ENCODE measurements around the gene SLC7A5.
"Not testable (repeated sequence)": the region's sequence is repeated elsewhere in the genome, so short reads cannot be mapped to it uniquely, and the experiment has no call there.

The SLC7A5 gene

DNA sequence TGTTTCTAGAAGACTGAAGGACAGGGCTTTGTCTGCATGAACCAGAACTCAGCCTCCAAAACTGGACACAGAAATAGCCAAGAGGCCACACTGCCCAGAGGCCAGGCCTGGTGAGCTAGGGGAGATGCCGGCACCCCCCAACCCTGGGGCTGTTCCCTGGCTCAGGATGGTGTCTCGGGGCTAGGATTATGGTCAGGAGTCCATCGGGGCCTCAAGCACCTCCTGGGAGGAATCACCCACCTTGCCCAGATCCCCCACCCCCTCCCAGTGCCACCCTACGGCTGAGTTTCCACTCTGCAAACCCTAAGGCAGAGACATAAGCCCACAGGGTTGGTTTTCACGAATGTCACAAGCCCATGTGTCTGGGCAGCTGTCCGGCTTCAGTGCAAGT, 37.2 kb downstream of the SLC7A5 start:
- DNase-seq = no peak

DNA sequence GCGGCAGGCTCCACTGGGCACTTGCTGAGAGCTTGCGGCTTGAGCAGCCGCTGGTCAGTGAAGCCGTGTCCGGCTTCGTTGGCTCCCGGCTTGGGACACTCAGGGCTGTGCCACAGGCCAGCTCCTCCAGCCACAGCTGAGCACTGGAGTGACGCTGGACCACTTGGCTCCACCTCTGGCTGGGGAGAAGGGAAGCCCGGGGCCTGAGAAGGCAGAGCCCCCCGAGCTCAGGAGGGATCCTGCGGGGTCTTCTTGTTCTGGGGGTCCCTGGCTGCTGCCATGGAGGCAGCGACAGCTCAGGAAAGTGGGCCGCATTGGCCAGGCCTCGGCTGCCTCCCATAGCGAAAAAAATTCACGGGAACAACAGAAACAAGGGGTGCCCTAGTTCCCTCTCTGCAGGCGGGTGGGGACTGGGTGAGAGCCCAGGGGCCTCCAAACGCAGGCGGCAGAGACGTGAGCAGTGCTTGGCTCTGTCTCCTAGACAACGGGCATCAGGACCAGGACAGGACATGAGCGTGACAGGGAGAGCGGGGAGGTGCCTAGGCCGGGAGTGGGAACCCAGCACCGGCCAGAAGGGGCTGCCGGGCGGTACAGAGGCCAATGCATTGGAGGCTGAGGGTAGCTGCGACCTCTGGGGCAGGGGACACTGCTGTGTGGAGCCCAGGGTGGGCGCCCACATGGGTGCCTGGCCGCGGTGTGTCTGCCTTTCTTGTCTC, 37.7 kb downstream of the SLC7A5 start:
- no peak for DNase-seq

DNA sequence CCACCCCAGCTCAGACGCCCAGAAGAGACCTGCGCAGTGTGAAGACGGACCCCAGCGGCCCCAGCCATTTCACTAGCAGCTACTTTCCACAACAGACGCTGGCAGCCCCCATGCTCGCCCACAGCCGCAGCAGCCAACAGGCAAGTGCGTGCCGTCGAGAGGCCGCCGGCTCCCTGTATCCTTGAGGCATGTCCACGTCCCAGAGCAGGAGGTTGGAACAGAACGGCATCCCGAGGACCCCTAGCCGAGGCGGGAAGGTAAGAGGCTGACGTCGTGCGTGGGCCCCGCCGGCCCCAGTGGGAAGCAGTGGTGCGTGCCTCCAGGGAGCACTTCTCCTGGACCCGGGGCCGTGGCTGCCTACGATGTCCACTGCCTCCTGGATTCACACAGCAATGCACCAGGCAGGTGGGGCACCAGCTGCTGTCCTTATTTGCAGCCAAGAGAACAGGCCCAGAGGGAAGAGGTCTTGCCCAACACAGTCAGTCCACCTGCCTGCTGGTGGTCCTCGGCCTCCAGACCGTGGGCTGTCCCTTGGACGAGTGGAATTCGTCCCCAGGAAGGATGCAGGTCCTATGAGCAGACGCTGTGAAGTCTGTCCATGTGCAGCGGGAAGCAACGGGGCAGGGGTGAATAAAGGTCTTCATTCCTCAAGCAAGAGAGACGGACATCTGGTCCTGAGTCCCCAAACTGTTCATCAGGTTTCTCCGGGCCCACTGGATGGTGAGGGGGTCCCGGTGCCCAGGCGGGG, 38.5 kb downstream of the SLC7A5 start:
- no peak for DNase-seq

GRCh38 chr16:87829988-87830672, 39.2 kb downstream of the SLC7A5 start:
- no peak for DNase-seq

- DNase-seq = no peak
Observed at GRCh38 chr16:87829622-87829980, 39.7 kb downstream of the SLC7A5 start.

DNA sequence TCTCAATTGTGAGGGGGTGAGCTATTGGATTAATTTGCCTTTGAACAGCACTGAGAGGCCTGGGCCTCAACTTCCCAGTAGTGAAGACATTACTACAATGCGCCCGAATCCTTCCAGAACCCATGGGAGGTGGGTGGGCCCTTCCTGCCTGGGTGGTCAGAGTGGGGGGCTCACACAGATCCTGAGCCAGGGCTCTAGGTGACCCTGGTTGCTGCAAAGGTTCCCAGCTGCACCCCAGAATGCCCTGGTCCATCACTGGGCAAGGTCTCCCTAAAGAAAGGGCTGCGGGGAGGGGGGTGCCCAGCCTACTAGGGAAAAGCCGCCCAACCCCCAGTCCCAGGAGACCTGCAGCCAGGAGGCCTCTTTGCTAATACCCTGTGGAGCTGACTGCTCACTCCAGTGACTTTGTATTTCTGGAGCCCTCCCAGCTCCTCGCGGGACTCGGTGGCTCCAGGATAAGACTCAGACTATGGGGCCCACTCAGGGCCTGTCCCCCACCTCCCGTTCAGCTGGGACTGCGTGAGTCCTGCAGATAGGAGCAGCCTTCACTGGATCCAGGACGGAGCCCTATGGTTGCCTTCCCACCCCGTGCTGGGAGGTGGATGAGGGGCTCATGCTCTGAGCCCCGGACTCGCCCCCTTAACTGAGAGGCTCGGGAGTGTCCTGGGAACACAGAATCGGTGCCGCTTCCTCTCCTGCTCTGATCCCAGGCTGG, 40.2 kb downstream of the SLC7A5 start:
- DNase-seq = no peak

- DNase-seq = no peak
Observed at GRCh38 chr16:87828071-87828906, 41.0 kb downstream of the SLC7A5 start.

DNA sequence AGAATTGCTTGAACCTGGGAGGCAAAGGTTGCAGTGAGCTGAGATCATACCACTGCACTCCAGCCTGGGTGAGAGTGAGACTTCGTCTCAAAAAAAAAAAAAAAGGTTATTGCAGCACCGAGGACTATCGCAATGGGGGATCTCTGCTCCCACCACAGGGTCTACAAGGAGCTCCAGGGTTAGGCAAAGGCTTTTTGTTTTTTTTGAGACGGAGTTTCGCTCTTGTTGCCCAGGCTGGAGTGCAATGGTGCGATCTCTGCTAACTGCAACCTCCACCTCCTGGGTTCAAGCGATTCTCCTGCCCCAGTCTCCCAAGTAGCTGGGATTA, 41.8 kb downstream of the SLC7A5 start:
- DNase-seq = not testable (repeated sequence)

DNA sequence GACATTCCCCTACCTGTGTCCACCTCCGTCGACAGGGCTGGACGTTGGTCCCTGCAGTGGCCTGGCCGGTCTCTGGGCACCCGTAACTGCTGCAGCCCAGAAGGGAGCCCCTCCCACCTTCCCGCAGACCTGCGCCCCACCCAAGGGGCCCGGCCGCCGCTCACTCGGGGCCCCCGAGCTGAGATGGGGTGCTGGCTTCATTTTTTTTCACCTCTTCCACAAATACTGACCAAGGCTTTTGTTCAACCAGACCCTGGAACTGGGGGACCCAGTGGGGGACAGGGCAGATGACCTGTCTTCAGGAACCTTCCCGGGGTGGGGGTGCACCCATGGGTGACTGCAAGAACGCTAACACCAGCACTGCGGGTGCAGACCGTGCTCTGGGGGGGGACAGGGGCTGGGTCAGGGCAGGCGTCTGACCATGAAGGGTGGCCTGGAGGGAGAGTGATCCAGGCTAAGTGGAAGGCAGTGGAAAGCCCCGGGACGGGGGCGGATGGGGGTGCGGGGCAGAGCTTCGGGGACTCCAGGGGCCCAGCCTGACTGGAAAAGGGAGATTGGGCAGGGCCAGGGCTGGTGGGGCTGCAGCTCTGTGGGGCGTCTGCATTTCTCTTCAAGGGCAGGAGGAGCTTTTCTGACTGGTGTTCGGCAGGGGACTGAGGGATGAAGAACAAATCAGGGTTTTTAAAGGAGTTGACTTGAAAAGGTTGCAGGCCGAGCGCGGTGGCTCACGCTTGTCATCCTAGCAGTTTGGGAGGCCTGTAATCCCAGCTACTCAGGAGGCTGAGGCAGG, 42.3 kb downstream of the SLC7A5 start:
- no peak for DNase-seq

GRCh38 chr16:87826407-87826797, 42.9 kb downstream of the SLC7A5 start:
- not testable (repeated sequence) for DNase-seq

GRCh38 chr16:87825842-87826120, 43.5 kb downstream of the SLC7A5 start:
- not testable (repeated sequence) for DNase-seq

GRCh38 chr16:87824991-87825841, 44.1 kb downstream of the SLC7A5 start:
- DNase-seq = peak; percentile 79

DNA sequence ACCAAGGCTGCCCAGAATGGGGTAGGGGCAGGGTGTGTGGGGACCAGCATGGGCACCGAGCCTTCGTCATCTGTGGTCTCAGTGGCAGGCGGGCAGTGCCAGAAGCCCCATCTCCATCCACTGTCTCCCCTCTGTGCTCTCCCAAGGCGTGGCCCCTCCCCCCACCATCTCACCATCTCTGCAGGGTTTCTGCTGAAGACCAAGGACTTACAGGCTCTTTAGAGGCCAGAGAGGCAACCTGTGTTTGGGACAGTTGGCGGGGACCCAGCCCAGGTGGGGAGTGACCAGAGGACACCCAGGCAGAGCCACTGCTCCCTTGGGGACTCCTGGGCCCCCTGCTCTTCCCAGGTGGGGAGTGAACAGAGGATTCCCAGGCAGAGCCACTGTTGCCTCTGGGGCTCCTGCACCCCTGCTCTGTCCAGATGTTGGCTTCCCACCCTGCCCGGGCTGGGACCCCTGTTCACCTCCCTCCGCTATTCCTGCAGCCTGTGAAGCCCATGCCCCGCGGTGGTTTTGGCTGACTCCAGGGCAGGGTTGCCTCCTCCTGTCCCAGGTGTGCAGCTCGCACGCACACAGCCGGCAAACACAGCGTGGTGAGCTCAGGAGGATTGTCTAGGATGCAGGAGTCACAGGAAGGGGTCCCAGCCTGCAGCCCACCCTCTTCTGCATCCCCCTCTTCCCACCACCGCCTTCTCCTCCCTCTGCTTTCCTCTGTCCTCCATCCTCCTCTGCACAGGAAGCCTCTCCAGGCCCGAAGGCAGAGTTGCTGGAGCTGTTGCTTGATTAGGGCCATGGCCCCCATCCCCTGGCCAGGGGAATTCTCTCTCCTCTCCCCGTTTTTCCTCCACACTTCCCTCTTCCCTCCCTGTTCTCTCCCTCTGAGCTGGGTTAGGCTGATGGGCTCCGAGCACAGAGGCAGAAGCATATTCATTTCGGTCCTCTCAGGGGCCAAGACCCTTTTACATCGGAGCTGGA, 45.0 kb downstream of the SLC7A5 start:
- no peak for DNase-seq

DNA sequence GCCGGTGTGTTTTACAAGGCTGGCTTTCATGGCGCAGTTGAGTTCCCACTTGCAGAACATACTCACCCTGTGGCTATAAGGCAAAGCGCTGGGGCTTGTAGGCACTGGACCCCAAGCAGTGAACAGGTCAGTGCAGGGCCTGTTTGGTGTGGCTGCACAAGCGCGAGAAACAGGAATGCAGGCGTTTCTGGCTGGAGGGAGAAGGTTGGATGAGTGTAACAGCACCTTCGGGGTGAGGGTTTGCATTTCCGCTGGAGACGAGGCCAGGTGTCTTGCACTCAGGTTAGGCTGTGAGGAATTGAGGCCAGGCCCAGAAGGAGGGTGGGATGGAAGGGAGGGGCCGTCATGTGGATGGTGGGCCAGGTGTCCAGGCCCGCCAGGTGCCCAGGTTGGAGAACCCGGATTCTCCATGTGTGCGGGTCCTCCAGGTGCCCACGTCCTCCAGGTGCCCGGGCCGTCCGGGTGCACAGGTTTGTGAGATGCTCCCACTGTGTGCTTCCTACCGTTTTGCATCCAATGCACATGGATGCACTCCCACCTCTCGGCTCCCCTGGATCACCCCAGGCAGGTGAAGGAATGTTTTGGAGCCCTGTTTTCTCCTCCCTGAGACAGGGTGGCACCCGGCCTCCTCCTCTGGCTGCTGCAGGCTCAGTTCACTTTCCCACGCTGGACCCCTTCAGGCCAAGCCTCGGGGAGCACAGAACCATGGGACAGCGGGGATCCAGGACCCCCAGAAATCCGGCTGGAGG, 46.0 kb downstream of the SLC7A5 start:
- DNase-seq = no peak

- no peak for DNase-seq
Observed at GRCh38 chr16:87822108-87822970, 47.0 kb downstream of the SLC7A5 start.

DNA sequence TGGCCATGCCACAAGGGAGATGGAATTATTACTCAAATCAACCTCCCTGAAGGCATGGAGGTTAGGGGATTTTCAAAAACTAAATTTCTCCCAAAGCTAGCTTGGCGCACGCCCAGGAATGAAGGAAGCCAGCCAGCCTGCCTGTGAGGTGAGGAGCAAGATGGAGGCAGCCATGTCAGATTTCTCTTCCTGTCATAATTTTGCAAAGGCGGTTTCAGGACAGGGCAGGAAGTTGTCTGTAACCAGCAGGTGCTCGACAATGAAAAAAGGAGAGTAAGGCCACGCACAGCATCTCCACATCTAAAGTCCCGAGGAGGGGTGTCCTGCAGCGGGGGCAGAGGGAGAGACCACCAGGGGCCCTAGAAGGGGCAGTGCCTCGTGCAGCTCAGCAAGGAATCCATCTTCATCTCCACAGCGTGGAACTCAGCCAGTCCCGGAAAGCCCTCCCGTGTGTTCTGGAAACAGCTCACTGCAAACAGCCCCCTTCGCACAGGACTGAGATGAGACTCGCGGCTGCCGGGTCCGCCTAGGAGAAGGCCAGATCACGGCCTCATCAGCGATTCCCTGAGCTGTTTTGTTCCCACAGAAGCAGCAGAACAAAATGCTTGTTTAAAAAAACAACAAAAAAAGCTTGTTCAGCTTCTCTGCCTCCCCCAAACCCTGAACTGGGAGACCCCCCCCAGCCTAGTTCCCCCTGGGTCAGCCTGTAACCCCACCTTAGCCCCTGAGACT, 47.8 kb downstream of the SLC7A5 start:
- no peak for DNase-seq

DNA sequence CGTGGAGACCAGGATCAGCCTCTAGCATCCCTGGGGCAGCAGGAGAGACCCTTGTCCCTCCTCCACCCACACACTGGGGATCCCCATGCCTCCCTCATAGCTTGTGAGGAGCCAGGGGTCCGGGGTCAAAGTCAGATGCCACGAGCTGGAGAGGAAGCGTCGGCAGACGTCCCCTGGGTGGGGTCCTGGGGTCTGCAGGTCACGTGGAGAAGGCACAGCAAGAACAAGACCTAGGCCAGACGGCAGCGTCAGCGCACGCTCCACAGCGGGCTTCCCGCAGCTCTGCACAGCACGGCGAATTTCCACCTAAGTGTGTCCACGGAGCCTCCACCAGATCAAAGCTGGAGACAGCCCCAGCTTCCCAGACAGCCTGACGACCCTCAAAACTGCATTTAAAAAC, 49.3 kb downstream of the SLC7A5 start:
- no peak for DNase-seq
